G401.6 (cell line): ENCODE measurements around the gene SMIM15.

ENCODE experiments used
- FAIRE-seq: peaks from 2 replicates; lab custom pipeline; 2012; peaks lifted over from hg19 to GRCh38; lab: Jason Lieb, UNC

Gene SMIM15

DNA sequence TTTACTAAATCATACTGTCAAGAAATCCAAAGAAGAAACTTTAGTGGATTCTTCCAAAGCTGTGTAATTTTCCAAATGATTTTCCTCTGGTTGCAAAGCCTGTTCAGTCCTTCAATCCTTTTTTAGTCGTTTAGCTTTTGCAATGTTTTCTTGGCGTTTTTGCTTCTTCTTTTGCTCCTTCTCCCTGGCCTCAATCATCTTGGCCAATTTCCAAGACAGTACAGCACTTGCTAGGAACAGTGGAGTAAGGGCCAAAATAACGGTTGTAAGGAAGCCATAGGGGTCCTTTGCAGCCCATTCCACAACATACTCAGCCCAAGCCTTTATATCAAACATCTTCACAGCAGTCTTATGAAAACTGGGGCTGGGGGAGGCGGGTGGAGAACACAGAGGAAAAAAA is 2.4 kb downstream of the SMIM15 start:
- FAIRE-seq = no peak

DNA sequence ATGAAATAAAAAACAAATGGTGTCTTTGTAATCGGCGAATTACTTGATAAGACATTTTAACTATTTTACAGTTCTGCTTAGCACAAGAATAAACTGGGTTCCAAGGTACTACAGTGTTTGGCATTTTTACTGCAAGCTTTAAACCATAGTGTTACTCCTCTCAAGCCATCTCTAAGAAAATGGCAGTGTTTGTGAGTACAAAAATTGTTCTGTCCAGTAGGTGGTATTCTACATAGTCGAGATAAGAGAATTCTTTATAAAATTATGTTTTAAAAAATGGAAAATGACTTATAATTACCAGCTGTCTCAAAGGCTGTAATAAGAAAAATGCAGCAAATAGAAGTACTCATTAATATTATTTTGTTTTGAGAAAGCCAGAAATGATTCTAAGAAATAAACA is 3.2 kb downstream of the SMIM15 start:
- FAIRE-seq = no peak

DNA sequence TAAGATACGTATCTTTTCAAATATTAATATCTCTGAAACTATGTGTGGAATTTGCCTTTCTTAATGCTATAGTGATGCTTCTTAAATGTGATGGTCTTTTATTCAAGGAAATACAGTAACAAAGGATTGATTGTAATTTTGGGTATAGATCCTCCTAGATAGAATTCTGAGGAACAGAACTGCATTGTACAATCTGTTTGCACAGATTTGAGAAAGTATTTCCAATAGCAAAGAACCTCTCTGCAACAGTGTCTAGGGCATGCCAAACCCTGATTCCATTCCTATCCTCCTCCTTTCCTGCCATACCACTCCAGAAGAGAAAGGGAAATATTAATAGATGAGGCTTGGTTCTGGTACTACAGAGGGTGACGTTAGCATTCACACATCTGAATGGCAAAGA is 10.4 kb downstream of the SMIM15 start:
- no peak for FAIRE-seq

DNA sequence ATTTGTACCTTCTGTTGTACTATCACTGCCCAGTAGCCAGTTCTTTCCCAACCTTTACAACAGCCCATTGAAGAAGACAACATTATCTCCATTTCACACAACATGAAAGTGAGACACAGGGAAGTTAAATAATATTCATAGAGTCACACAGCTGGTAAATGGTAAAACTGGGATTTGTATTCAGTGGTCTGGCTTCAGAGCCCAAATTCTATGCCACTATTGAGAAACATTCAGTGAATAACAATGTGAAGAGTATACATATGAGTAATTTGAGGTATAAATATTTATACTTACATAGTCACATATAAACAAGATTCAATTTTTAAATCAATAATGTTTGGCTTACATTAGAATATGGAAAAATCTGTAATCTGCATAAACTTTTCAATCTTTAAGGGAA is 13.8 kb downstream of the SMIM15 start:
- no peak for FAIRE-seq

DNA sequence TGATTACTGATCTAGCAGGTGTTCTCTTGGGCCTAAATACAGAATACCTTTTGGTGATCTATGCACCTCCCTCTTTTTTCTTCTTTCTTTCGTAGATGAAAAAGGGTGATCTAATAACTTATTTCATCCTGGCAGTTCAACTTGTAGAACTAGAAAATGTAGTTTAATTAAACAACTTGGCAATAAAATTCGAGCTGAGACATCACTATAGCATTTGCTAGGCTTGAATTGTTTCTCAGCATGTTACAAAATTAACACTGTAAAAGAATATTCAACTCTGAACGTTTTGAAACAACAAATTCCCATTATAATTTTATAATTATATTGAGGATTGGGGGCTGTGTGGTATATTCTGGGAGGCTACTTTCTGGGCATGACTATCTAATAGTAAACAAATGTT is 19.5 kb downstream of the SMIM15 start:
- no peak for FAIRE-seq

DNA sequence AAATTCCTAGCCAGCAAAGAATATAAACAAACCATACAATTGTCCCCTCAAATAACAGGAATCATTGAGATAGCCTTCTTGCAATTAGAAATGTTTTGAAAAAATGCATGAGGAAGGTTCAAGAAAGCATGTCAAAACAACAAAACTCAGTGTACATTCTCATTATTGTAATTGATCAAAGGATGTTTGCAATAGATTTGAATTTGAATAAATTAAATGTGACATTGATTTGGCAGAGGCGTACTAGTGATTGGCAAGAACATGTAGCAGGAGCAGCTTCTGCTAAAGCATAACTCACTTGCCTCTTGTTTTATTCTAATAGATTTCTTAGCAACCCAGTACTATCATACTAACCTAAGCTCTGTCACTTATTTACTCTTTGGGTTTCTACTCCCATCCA is 19.9 kb downstream of the SMIM15 start:
- no peak for FAIRE-seq

DNA sequence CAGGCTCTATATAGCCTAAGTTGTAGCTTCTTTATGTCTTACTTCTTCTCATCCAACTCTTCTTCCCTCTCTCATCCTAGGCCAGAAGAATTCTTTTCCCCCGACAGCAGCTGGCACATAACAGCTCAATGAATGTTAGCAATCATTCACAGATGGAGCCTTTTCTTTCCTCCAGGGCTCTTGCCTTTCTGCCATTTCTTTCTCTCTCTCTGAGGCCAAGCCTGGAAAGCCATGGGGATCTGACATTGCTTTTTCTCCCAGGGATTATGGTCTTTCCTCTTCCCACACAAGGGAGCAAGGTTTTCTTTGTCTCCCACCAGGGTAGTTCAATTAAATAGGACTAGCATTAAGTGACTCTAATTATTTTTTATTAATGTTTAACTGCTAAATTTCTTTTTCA is 20.5 kb downstream of the SMIM15 start:
- FAIRE-seq = no peak

DNA sequence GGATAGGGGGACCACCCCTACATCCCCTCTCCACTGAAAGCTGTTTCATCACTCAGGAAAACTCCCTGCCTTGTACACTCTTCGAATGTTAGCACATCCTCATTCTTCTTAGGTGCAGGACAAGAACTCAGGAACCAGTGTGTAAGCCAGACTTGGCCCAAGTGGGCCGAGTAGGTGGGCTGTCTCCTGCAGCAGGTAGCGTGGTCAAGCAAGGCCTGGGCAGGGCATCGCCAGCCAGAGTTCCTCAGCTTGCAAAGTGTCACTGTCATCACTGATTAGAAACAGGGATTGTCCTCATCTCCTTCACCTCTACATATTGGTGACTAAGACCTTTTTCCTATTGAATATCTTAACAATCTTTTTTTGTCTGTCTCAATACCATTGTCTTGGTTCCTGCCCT is 22.3 kb downstream of the SMIM15 start:
- no peak for FAIRE-seq

DNA sequence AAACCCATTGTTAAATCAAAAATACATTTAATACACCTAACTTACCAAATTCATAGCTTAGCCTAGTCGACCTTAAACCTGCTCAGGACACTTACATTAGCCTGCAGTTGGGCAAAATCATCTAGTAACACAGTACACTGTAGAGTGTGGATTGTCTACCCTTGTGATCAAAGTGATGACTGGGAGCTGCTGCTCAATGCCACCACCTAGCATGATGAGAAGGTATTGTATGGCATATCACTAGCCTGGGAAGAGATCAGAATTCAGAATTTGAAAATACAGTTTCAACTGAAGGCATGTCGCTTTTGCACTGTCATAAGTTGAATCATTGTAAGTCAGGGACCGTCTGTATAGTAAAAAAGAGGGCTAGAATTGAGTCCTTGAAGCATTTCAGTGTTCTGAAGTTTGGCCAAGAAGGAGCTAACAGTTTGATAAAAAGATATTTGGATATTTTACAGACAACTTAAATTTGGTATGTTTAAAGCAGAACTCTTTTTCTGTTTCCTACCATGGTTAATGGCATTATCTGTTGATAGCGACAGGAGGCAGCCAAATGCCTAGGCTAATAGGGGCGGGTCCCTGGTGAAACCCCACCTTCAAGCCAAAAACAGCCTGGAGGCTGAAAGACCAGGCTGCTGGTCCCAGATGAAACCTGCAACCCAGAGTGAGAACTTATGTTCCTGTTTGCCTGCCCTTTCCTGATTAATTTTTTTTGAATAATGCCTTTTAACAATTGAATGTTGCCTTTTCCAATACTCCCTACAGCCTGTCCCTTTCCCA is 23.0 kb downstream of the SMIM15 start:
- FAIRE-seq = no peak

DNA sequence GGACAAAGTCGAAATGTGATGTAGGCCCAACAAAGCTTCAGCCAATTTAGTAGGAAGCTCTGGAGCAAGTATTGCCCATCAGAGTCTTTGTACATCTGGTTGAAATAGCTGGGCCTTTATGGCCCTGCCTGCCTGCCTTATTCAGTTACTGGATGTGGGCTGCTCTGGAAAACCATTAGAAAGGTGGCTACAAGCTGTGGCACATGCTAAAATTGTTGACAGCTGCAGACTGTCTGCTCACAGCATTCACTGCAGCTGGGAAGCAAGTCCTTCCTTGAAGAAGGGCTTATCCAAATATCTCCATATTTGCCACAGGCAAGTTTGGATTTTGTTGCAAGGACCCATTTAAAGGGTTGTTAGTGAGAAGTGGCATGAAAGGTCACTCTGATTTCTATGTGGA is 24.4 kb downstream of the SMIM15 start:
- FAIRE-seq = no peak

DNA sequence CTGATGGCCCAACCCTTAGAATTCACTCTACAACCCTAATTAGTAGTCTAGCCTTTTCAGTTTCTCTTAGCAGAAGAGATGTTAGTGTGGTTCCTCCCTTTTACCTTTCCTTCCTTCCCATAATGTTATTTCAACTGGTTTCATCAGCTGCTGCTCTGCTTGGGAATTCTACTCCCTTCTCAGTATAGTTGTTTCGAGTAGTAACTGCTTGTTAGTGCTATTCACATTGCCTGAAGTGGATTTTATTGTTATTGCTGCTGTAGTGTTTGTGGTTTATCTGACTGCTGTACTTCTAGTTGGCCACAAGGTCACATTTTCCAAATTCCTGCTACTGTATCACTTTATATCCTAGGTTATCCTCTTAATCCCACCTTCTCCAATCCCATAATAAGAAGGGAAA is 29.7 kb downstream of the SMIM15 start:
- FAIRE-seq = no peak

DNA sequence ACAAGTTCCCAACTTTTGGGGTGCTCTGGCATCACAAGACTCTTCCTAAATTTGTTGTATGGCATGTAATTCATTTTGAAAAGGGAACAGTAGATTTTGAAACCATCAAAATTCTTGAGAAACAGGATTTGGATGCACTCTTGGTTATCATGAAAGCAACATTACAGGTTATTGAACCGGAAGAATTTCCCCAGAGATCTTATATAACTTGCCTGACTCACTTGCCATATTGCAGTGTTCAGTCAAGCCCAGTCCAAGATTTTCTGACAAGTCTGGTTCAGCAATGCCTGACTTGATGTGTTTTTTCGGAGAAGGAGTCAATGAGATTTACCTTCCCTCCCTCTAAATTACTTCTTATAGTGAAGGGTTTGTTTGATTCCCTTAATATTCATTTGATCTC is 32.0 kb downstream of the SMIM15 start:
- FAIRE-seq = no peak

DNA sequence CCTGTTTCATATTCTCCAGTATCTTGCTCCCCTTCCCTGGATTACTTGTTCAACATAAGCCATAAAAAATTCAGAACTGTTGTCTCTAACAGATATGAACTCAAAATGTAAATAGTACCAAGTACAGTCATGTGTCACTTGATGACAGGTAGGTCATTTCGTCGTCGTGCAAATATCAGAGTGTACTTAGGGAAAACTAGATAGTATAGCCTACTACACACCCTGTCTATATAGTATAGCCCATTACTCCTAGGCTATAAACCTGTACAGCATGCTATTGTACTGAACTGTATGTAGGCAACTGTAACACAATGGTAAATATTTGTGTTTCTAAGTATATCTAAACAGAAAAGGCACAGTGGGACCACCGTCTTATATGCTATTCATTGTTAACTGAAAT is 39.1 kb downstream of the SMIM15 start:
- no peak for FAIRE-seq

DNA sequence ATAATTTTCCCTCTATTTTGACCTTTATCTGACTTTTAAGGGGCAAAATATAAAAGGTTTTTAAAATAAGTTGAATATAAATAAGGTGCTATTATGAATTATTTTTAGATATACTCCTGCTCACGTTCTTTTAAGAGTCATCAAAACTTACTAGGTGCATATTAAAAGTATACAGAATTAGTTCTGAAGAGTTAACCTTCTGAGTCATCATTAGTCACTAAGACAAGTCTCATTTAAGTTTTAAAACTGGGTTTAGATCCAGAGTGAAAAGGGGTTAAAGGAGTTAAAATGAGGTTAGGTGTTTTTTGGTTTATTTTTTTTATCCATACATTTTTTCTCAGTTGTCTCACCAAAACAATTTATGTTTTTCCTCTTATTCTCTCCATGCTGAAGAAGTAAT is 41.7 kb downstream of the SMIM15 start:
- no peak for FAIRE-seq

DNA sequence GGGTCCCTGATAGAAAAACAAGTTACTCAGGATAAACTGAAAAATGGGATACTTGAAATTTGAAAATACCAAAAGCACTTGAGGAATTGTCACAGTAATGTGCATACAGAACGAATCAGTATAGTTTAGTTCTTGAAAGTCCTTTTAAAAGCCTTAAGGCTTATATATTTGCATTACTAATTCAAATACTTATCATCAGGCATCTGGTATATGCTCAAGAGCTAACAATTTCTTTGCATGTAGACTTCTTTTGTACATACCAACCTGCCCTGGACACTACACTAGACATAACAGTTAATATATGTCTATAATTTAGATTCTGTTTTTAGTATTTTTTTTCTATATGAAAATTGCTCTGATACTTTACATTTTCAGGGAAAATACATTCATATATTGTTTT is 43.2 kb downstream of the SMIM15 start:
- FAIRE-seq = no peak

DNA sequence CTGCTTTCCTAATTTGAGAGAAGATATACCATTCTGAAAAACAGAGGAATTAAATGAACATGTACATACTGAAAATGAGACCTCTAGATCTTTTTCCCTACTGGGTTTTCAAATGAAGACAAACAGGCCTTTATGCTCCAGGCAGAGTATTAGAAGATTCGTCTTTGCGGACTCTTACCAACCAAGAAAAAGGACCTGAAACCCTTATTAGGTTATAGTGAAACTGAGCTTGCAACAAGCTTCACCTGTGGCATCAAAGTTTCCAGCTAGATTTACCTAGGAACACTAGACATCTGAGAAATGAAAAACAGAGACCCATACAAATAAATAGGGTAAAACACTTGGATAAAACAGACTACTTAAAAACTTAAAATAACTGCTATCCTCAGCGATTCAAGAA is 46.3 kb downstream of the SMIM15 start:
- no peak for FAIRE-seq

DNA sequence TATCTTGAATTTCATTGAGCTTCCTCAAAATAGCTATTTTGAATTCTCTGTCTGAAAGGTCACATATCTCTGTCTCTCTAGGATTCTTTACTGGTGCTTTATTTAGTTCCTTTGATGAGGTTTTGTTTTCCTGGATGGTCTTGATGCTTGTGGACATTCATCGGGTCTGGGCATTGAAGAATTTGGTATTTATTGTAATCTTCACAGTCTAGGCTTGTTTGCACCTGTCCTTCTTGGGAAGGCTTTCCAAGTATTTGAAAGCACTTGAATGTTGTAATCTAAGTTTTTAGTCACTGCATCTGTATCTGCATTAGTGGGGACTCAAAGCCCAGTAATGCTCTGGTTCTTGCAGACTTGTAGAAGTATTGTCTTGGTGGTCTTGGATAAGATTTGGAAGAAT is 47.8 kb downstream of the SMIM15 start:
- FAIRE-seq = no peak
